Medulla oblongata (tissue), 1 donor: ENCODE results near the gene NCCRP1.

Experiments
- DNase-seq: peaks from one replicate; pipeline ENCODE4 v3.0.0-alpha.2; 2015; ENCODE audit errors: extremely low spot score

The NCCRP1 gene

DNA sequence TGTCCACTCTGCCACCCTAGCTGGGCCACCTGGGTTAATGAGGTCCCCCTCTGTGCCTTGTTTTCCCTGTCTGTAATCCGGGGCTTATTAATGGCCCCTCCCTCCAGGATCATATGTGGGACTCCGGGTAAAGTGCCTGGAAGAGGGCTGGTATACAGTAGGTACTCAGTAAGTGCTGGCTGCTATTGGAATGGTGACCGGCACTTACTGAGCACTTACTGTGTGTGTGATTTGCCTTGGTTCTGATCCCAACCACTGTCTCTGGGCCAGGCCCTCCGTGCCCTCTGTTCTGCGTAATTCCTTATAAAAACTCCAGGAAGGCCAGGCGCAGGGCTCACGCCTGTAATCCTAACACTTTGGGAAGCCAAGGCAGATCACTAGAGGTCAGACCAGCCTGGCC is 30.9 kb upstream of the NCCRP1 start:
- no peak for DNase-seq

DNA sequence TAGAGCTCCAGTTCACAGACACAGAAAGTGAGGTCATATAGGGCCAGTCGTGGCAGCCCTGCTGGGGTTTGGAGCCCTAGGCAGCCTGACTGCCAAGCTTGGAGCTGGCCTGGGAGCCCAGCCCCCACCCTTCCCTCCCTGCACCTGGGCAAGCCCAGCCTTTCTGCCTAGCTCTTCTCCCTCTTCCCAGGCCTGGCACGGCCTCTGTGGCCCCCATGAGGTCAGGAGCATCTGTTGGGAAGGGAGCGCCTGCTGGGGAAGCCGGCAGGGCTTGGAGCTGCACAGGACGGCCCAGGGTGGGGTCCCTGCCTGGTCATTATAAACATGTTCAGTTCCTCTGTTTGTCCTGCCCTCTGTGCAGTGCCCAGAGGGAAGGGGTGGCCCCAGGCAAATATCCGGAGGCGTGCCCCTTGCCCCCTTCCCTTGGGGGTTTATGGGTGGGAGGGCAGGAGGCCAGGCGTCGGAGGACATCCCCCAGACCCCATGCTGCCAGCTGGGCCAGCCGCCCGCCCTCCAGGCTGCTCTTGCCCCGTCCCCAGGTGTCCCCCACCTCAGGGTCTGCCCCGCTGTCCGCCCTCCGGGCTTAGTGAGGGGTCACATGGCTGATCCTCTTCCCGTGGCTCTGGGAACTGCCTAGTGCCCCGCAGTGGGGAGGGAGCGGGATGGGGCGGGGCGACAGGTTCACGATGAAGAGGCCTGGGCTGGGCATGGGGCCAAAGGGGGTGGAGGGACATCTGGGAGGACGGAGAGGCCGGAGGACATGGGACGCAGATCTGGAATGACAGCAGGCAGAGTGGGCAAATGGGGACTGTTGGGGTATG is 30.0 kb upstream of the NCCRP1 start:
- peak; percentile 26 for DNase-seq

DNA sequence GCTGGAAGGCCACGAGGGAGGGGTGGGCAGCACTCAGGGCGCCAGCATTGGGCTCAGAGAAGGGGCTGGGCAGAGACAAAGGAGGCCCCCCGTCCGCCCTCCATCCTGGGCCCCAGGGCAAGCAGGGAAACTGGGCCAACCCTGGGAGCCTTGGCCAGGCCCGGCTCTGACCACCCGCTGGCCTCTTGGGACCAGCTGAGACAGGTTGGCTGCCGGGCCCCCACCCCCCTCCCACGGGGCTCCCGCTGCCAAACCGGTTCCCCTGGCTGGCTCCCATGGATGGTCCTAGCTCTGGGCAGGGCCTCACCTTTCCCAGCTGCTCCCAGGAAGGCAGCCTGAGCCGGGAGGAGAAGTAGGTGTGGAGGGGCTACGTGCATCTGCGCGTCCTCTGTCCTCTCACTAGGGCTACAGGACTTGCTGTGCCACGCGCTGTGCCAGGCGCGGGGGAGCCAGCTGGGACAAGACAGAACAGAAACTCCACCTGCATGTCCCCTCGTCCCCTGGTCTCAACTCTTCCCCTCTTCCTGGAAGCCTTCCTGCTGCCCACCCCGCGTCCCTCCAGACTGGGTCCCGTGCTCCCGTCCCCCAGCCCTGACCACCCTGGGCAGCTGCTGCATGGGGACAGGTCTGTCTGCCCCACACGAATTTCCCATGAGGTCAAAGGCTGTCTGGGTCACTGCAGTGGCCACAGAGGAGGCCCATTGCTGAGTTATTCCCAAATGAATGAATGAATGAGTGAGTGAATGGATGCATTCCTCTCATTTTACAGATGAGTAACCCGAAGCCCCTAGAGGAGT is 29.1 kb upstream of the NCCRP1 start:
- DNase-seq = no peak

DNA sequence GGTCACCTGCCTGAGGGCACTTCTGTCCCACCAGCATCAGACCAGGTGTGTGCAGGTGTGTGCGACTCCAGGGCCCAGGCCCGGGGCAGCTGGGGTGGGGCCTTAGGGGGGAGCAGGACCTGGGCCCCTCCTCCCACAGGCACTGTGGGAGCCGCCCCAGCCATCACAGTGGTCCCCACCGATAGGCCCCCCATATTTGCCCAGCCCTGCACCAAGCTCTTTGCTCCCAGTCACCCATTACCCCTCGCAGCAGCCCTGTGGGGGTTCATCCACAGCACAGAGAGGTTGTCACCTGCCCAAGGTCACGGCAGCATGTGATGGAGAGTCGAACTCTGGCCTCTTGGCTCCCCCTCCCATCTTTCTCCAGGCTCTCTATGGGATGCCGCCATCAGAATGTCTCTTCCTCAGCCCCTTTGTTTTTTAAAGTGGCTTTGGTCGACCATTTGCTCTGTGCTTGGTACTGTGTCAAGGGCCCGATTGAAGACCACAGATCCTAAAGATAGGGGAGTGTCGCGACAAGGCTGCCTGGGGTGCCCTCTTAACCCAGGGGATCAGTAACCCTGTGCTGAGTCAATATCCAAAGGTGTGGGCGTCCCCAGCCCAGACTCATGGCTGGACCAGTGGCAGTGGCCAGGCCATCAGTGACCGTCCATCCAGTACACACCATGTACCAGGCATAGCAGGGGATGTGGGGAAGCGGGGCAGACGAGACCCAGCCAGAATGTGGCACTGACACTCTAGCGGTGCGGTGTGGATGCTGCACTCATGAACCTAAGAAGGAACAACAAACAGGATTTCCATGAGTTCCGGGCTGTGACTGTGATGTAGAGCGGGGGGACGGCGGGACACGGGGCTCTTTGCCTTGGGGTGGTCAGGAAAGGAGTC is 28.3 kb upstream of the NCCRP1 start:
- no peak for DNase-seq

DNA sequence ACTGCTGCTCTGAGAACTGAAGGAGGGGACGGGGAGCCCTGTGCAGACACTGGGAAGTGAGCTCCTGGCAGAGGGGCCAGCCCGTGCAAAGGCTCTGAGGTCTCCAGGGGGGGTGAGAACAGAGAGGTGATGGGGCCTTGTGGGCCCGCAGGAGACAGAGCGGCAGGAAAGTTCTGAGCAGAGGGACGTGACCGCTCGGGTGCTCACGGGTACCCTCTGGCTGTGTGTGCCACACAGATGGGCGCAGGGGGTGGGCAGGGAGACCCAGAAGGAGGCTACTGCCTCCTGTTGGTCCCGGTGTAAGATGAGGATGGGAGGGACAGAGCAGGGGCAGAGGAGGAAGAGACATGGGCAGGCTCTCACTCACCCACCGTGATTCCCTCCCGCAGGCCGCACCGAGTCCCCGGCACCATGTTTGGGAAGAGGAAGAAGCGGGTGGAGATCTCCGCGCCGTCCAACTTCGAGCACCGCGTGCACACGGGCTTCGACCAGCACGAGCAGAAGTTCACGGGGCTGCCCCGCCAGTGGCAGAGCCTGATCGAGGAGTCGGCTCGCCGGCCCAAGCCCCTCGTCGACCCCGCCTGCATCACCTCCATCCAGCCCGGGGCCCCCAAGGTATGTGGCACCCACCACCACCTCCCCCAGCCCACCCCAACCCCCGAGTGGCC is 27.5 kb upstream of the NCCRP1 start:
- DNase-seq = no peak

DNA sequence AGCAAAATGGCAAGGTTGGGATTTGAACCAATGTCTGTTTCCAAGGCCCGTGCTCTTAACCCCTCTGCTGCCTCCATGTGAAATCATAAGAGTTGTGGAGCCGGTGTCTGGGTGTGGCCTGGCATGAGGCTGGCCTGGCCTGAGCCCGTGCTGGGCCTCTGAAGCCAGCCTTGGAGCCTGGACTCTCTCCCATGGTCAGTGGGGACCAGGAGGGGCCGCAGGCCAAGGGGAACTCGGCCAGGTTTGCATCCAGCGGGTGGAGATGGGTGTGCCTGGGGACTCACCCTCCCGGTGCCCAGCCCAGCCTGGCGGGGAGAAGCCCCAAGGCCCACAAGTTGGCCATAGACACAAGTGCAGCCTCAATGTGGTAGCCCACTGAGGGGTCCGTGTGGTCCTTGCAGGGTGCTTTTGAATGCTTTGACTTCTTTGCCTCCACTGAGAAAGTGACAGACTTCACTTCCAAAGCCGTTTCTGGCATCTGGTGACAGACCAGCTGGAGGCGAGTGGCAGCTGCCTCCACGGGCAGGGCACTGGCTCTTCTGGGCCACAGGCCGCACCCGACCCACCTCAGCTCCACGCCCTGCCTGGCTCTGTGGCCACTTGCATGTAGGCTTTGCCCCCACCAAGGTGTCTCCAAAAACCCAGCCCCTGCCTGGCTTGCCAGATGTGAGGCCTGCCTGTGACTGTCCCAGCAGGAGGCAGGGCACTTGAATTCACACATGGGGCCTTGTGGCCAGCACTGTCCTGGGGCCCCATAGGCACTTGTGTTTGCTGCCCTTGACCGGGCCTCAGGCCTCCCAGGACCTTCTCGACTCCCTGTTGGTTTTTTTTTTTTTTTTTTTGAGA is 26.2 kb upstream of the NCCRP1 start:
- no peak for DNase-seq

DNA sequence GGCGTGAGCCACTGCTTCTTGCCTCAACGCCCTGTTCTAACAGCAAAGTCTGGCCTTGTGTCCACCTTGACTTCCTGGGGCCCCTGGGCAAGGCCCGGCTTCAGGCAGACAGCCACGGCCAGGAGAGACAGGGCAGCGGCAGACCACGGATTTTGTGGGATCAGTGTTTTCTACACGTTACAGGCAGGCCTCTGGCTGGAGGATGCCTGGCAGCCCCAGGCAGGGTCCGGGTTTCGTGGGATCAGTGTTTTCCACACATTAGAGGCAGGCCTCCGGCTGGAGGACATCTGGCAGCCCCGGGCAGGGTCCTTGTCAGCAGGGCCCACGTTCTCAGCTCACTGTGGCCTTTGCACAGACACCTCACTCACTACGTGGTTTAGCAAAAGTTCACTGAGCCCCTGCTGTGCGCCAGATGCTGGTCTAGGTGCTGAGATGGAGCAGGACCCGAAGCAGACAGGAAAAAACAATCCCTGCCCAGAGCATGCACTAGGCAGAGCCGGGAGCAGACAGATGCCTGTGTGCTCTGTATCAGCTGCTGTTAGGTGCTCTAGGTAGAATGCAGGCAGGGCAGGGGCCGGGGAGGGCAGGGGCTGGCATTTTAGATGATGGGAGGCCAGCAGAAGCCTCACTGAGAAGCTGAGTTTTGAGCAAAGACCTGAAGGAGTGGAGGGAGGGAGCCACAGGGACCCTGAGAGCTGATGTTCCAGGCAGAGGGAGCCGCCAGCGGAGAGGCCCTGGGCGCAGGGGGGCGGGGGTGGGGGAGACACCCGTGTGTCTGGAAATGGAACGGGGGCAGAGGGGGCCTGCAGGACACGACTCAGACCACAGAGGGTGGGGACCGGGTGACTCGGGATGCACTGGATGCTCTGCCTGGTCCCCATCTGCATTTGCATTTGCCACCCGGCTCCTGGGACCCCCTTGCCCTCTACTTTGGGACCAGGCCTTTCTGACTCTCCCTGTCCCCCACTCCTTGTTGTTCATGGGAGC is 25.0 kb upstream of the NCCRP1 start:
- DNase-seq = no peak

DNA sequence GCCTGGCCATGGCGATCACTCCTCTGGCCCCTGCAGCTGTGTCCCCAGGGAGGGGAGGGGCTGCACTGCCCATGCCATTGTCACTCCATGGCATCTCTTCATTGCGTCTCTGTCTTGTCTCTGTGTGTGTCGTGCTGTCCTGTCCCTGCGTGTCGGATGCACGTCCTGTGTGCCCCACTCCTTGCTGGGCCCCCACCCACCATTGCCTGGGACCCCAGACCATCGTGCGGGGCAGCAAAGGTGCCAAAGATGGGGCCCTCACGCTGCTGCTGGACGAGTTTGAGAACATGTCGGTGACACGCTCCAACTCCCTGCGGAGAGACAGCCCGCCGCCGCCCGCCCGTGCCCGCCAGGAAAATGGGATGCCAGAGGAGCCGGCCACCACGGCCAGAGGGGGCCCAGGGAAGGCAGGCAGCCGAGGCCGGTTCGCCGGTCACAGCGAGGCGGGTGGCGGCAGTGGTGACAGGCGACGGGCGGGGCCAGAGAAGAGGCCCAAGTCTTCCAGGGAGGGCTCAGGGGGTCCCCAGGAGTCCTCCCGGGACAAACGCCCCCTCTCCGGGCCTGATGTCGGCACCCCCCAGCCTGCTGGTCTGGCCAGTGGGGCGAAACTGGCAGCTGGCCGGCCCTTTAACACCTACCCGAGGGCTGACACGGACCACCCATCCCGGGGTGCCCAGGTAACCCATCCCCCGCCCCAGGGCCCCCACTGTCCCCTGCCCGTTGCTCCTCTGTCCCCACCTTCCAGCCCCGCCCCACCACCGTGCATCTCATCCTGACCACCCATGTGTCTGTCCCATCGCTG is 23.9 kb upstream of the NCCRP1 start:
- DNase-seq = no peak

DNA sequence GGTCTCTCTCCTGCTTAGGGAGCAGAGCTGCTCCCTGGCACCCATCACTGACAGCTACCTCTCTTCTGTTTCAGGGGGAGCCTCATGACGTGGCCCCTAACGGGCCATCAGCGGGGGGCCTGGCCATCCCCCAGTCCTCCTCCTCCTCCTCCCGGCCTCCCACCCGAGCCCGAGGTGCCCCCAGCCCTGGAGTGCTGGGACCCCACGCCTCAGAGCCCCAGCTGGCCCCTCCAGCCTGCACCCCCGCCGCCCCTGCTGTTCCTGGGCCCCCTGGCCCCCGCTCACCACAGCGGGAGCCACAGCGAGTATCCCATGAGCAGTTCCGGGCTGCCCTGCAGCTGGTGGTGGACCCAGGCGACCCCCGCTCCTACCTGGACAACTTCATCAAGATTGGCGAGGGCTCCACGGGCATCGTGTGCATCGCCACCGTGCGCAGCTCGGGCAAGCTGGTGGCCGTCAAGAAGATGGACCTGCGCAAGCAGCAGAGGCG is 23.2 kb upstream of the NCCRP1 start:
- no peak for DNase-seq

DNA sequence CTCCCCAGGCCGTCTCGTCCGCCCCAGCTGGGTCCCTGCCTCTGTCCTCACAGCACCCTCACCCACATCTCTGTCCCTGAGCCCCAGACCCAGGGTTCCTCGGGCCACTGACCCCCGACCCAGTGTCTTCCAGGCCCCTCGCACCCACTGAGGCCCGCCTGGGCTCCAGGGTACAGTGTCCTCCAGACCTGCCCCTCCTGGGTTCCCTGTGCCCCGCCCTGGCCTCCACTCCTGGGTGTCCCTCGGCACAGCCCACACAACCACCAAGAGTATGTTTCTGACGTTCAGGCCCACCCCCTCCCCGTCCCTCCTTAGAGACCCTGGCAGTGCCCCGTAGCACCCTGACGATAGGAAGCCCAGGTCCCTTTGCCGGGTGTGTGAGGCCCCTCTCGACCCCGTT is 22.6 kb upstream of the NCCRP1 start:
- DNase-seq = no peak

DNA sequence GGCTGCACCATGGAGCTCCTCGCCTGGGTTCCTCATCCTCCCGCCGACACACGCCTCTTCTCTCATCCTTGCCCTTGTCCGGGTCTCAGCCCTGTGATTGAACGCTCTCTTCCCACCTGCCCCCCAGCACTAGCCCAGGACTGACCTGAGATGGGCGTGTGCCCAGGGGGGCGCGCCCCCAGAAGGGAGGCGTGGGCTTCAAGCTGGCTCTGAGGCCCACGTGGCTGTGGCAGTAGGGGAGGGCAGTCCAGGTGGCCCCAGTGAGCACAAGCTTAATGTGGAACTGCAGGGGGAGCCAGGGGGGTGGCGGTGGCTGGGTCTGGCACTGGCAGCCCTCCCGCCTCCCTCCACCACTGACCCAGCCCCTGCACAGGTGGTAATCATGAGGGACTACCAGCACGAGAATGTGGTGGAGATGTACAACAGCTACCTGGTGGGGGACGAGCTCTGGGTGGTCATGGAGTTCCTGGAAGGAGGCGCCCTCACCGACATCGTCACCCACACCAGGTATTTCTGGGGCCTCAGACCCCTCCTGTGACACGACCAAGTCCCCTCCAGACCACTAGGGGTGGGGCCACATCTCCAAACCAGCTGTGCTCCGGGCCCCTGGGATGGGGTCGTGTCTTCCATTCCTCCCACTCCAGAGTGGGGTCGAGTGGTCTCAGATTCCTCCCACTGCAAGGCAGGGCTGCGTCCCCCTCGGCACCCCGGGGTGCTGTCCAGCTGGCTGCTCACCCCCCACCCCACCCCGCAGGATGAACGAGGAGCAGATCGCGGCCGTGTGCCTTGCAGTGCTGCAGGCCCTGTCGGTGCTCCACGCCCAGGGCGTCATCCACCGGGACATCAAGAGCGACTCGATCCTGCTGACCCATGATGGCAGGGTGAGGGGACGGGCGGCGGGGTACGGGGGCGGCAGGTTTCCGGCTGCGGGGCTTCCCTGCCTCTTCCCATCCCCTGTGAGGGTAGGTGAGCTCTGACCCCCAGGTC is 21.9 kb upstream of the NCCRP1 start:
- no peak for DNase-seq

DNA sequence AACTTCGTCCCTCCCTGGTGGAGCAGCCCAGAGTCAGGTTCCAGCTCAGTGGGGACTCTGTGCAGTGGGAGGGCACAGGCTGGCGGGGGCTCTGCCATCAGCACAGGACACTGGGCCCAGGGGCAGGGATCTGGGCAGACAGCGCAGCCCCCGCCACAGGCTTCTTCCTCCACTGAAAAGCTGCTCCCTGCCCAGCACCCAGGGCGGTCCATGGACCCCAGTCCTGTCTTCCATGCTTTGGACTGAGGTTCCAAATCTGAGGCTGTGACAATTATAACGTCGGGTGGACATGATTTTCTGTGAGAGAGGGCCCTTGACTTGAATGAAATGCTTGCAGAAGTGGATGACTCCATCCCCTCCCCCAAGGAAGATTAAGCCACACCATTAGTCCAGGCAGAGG is 21.2 kb upstream of the NCCRP1 start:
- DNase-seq = no peak

DNA sequence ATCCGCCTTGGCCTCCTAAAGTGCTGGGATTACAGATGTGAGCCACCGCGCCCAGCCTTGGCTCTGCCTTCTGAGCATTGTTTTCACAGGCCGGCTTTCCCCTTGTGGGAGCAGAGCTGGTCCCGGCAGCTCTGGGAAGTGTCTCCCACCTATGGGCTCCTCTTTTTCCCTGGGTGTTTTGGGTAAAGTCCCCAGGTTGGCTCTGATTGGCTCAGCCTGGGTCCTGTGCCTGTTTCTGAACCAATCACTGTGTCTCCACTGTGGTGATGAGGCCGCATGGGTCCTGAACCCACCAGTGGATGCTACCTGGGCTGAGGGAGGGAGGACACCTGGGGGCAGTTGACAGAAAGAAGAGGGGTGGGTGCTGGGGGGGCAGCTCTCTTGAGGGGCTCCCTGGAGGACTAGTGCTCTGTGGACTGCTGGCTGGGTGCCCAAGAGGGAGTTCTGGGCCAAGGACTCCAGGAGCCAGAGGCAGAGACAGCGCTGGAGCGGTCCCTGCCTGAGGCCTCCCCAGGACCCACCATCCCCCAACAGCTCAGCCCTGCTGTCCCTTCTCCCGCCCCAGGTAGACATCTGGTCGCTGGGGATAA is 19.6 kb upstream of the NCCRP1 start:
- DNase-seq = no peak

DNA sequence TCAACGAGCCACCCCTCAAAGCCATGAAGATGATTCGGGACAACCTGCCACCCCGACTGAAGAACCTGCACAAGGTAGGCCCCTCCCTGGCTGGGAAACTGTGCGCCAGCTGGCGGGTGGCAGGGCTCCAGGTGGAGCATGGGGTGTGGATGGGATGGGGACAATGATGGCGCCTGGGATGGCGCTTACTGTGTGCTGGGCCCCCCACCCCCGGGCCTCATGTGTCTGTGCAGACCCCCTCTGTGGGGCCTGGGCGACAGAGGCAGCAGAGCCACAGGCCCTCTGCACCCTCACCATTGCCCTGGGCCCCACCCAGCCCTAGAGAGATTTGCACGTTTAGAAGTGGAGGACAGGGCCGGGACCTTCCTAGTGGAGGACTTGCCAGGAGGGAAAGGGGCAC is 19.0 kb upstream of the NCCRP1 start:
- DNase-seq = no peak

DNA sequence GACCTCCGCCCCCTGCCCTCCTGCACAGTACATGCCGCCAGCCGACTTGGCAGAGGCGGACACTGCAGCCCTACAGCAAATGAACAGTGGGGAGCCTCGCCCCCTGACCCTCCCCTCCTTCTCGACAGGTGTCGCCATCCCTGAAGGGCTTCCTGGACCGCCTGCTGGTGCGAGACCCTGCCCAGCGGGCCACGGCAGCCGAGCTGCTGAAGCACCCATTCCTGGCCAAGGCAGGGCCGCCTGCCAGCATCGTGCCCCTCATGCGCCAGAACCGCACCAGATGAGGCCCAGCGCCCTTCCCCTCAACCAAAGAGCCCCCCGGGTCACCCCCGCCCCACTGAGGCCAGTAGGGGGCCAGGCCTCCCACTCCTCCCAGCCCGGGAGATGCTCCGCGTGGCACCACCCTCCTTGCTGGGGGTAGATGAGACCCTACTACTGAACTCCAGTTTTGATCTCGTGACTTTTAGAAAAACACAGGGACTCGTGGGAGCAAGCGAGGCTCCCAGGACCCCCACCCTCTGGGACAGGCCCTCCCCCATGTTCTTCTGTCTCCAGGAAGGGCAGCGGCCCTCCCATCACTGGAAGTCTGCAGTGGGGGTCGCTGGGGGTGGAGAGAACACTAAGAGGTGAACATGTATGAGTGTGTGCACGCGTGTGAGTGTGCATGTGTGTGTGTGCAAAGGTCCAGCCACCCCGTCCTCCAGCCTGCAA is 18.3 kb upstream of the NCCRP1 start:
- no peak for DNase-seq

DNA sequence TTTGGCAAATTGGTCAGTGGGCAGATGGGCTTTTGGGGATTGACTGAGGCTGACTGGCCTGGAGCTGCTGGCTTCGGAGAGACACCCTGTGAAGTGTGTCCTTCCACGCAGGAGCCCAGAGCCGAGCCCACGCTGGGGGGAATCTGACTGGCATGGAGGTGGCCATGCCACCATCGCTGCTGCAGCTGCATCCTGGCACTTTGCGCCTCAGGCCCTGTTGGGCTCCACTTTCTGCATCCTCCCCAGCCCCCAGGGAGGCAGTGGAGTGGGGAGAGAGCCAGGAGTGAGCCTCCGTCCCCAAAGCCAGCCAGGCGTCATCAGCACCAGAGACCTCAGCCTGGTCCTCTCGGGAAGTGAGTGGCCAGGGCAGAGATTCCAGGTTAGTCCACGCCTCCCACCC is 17.0 kb upstream of the NCCRP1 start:
- no peak for DNase-seq
